Erythroblast (primary cell): ENCODE measurements around the gene KCNG1.

Experiments used
- GATA1 ChIP-seq: IDR thresholded peaks from 2 replicates; pipeline ENCODE4 v1.6.1; 2011; ENCODE audit warnings: low read depth, mild to moderate bottlenecking, control low read depth, low read length, moderate library complexity
- POLR2A ChIP-seq: IDR thresholded peaks from 2 replicates; pipeline ENCODE4 v1.6.1; 2011; ENCODE audit warnings: mild to moderate bottlenecking, low read length

GRCh38 chr20:50980851-50981713 is 41.8 kb downstream of the KCNG1 start:
- TF ChIP-seq POLR2A (no peak), GATA1 (no peak)
